Retinal pigment epithelial cell (primary cell): ENCODE measurements around the gene ETS1.

Experiments
- DNase-seq: peaks from one replicate; pipeline ENCODE4 v3.0.0-alpha.2; 2010; ENCODE audit warnings: low read depth
- H3K4me3 ChIP-seq: 2 replicates; pipeline ENCODE4 v1.5.1; 2011; ENCODE audit warnings: mild to moderate bottlenecking, low read length, control low read depth, moderate library complexity
- TF ChIP-seq, protein P1 (sequence below): conservative IDR thresholded peaks from 2 replicates; pipeline ENCODE4 v1.5.1; 2011; ENCODE audit warnings: low read depth, low read length, control low read depth, inconsistent platforms

ETS1 gene

DNA sequence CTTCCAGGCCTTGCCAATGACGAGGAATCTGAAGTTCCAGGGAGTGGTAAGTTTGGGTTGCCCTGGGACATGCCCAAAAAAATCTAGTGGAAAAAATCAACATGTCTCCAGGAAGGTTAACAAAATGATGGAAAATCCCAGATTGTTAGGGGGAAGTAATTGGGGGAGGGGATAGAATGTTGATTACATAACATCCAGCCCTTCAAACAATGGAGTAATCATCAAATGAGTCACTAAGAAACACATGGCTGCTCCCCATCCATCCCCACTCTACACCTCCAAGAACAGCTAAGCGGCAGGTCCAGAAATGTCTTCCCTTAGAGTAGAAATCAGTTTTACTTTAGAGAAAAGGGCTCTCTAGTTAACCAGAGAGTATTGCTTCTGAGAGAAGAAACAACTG is 94.9 kb downstream of the ETS1 start:
- H3K4me3 ChIP-seq, result no peak overlapping the region
- TF ChIP-seq, protein P1, sequence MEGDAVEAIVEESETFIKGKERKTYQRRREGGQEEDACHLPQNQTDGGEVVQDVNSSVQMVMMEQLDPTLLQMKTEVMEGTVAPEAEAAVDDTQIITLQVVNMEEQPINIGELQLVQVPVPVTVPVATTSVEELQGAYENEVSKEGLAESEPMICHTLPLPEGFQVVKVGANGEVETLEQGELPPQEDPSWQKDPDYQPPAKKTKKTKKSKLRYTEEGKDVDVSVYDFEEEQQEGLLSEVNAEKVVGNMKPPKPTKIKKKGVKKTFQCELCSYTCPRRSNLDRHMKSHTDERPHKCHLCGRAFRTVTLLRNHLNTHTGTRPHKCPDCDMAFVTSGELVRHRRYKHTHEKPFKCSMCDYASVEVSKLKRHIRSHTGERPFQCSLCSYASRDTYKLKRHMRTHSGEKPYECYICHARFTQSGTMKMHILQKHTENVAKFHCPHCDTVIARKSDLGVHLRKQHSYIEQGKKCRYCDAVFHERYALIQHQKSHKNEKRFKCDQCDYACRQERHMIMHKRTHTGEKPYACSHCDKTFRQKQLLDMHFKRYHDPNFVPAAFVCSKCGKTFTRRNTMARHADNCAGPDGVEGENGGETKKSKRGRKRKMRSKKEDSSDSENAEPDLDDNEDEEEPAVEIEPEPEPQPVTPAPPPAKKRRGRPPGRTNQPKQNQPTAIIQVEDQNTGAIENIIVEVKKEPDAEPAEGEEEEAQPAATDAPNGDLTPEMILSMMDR, result no peak
- no peak for DNase-seq

DNA sequence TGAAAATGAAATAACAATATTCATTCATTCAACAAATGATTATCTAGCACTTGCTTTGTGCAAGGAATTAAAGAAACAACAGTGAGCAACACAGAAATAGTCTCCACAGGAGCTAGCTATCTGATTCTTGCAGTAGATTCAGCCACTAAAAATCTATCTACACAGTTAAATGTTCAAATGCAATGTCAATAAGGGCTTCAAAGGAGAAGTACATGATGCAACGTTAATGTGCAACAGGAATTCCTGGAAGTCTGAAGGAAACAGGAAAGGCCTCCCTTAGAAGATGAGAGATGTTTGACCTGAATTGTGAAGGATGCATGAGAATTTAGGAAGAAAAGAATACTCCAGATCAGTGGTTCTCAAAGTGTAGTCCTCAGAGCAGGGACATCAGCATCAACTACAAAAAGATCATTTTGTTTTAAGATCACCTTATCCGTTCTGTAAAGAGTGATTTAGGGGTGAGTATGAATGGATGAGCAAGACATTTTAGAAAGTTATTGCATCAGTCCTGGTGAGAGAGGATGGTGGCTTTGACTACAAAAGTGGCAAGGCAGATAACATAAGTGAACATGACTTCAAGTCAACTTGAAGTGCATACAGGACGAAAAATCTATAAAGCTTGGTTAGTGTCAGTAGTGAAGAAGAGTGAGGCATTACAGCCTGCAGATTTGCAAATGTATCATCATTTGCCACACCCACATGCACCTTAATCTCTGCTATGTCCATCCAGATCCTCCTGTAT is 96.0 kb downstream of the ETS1 start:
- TF ChIP-seq, protein P1, result no peak
- H3K4me3 ChIP-seq, result no peak overlapping the region
- DNase-seq, result no peak

DNA sequence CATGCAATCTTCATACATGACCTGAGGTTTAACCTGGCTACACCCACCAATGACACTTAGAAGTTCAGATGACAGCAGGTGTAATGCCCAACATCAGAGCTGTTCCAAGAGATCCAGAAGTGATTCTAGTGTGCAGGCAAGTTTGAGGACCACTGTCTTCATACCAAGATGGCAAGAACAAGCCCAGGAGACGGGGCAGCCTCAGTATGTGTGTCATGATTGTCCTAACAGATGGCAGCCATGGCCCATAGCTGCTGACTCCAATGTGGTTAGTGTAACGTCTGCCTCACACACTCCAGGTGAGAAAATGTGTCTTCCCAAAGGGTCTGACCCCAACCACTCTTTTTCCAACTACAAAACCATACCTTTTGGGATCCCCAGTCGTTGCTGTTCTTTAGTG is 97.3 kb downstream of the ETS1 start:
- no peak overlapping the region for H3K4me3 ChIP-seq
- TF ChIP-seq, protein P1, result no peak
- no peak for DNase-seq

DNA sequence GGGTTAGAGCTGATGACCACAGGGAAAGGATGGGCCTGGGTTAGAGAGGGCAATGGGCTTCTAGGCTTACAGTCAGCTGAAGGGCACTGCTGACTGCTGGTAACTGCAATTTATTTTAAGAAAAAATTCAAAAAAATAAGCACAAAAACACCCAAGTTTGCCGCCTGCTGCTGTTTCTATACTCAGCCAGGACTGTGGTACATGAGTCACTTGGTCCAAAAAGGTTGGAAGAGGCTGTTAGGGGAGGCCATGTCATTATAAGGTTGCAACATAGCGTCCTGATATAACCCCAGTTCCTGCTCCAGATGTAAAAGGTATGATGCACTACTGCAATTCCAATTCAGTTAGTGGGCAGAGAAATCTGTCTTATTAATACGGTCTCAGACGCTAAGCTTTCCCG is 98.9 kb downstream of the ETS1 start:
- DNase-seq, result no peak
- TF ChIP-seq, protein P1, result no peak

DNA sequence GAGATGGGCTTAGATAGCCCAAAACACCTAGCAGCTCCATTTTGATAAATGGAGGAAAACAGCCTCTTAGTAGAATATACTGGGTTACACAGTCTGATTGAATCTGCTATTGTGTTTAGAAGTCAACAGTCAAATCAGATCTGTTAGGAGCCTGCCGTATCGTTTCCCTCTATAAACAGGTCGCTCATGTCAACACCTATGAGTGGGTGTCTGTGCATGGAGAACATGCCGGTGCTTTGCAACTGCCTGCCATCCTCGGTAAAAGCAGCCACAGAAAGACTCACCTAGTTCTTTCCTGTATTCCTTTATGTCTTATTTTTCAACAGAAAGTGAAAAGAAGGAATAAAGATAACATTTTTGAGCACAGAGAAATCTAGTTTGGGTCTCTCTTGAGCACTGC is 99.4 kb downstream of the ETS1 start:
- H3K4me3 ChIP-seq, result no peak overlapping the region
- DNase-seq, result no peak
- TF ChIP-seq, protein P1, result no peak

More for the DNA sequence above, 98.9 kb downstream of the ETS1 start:
- H3K4me3 ChIP-seq, result no peak overlapping the region

DNA sequence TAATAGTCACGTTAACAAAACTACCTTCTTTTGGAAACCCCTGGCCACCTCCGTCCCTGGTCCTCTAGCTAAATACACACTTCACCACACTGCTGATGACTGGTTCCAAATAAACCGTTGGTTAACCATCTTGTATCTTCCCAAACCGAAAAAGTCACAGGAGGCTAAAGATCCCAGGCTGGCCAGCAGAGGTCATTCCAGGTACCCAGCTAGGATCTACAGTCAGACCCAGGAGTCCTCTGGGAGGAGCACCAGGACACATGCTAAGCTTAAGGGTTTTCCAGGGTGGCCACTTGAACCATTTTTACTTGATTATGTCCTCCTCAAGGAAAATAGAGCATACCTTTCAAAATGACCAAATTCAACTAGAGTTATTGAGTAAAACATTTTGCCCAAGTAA is 103.2 kb downstream of the ETS1 start:
- no peak overlapping the region for H3K4me3 ChIP-seq
- TF ChIP-seq, protein P1, result peak; percentile 18
- DNase-seq, result no peak

DNA sequence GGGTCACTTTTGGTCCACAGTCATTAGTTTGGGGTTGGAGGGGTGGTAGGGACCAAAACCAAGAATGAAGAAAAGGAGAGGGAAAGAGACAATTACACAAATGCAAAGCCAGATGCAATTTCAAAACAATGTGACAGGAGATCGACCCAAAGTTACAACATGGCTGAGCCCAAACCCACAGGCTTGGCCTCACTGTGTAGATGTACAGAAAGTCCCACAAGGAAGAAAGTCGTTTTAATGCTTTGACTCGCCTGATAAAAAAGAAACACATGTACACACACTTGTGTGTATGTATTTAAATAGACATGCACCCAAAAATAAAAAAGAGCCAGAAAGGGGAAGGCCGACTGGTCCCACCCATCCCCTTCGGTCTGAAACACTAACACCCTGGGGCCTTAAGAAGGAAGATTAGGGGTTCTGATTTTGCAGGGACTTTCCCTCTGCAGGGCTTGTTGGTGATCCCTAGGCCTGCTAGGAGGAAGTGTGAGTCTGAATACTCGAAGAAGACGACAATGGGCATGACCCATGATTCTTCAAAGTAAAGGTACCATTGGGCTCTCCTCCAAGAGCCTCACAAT is 104.1 kb downstream of the ETS1 start:
- H3K4me3 ChIP-seq, result no peak overlapping the region
- DNase-seq, result no peak
- TF ChIP-seq, protein P1, result no peak
